Stimulated activated CD4-positive, alpha-beta T cell treated with anti-CD3 and anti-CD28 coated beads, Interleukin-1b, Interleukin-23, amount 100 ng/mL, for 48 hours (primary cell): ENCODE measurements around the gene DIP2B.
"Not testable (repeated sequence)": the region's sequence is repeated elsewhere in the genome, so short reads cannot be mapped to it uniquely, and the experiment has no call there.

ENCODE experiments used
- DNase-seq: peaks from one replicate; pipeline ENCODE4 v3.0.0-alpha.2; 2020

The DIP2B gene

GRCh38 chr12:50647031-50647430, 142.2 kb downstream of the DIP2B start:
- DNase-seq = no peak

GRCh38 chr12:50647479-50647878, 142.7 kb downstream of the DIP2B start:
- no peak for DNase-seq

- no peak for DNase-seq
Measured at GRCh38 chr12:50650285-50650684, 145.5 kb downstream of the DIP2B start.

- no peak for DNase-seq
Measured at GRCh38 chr12:50655374-50655921, 150.7 kb downstream of the DIP2B start.

GRCh38 chr12:50659260-50659659, 154.5 kb downstream of the DIP2B start:
- no peak for DNase-seq

GRCh38 chr12:50659690-50660424, 155.1 kb downstream of the DIP2B start:
- no peak for DNase-seq

- DNase-seq = no peak
Measured at GRCh38 chr12:50660425-50660822, 155.6 kb downstream of the DIP2B start.

- DNase-seq = no peak
Measured at GRCh38 chr12:50661300-50662115, 156.7 kb downstream of the DIP2B start.

GRCh38 chr12:50662116-50662510, 157.3 kb downstream of the DIP2B start:
- DNase-seq = no peak

- DNase-seq = no peak
Measured at GRCh38 chr12:50665170-50665569, 160.4 kb downstream of the DIP2B start.

- no peak for DNase-seq
Measured at GRCh38 chr12:50665609-50666008, 160.8 kb downstream of the DIP2B start.

GRCh38 chr12:50666023-50666422, 161.2 kb downstream of the DIP2B start:
- DNase-seq = no peak

GRCh38 chr12:50672158-50672557, 167.4 kb downstream of the DIP2B start:
- no peak for DNase-seq

GRCh38 chr12:50676756-50677155, 172.0 kb downstream of the DIP2B start:
- DNase-seq = no peak

GRCh38 chr12:50677858-50678257, 173.1 kb downstream of the DIP2B start:
- DNase-seq = no peak

- no peak for DNase-seq
Measured at GRCh38 chr12:50678650-50679365, 174.0 kb downstream of the DIP2B start.

GRCh38 chr12:50679612-50680011, 174.8 kb downstream of the DIP2B start:
- no peak for DNase-seq

GRCh38 chr12:50681064-50681463, 176.3 kb downstream of the DIP2B start:
- not testable (repeated sequence) for DNase-seq

- no peak for DNase-seq
Measured at GRCh38 chr12:50685641-50686040, 180.9 kb downstream of the DIP2B start.

- no peak for DNase-seq
Measured at GRCh38 chr12:50686406-50686805, 181.6 kb downstream of the DIP2B start.

GRCh38 chr12:50686976-50687375, 182.2 kb downstream of the DIP2B start:
- DNase-seq = no peak

- no peak for DNase-seq
Measured at GRCh38 chr12:50689437-50689836, 184.7 kb downstream of the DIP2B start.

GRCh38 chr12:50690925-50691324, 186.1 kb downstream of the DIP2B start:
- no peak for DNase-seq
